MM.1S (cell line): Measurements from ENCODE around the gene PKMYT1.

ENCODE experiments used
- EZH2 ChIP-seq: fragments of 300-600 bp; sonication (generic); optimal IDR thresholded peaks from 2 replicates; pipeline ENCODE3; 2017; ENCODE audit warnings: low read depth, mild to moderate bottlenecking, antibody characterized with exemption, low read length, mixed read lengths
- TF ChIP-seq, protein P1 (sequence below): fragments of 300-600 bp; sonication (generic); IDR thresholded peaks from 2 replicates; pipeline ENCODE4 v1.5.1; 2016; ENCODE audit warnings: antibody characterized with exemption, low read length, mixed read lengths

GRCh38 chr16:2948807-2949704 is 31.2 kb downstream of the PKMYT1 start:
- no peak for TF ChIP-seq EZH2
- TF ChIP-seq, protein P1, sequence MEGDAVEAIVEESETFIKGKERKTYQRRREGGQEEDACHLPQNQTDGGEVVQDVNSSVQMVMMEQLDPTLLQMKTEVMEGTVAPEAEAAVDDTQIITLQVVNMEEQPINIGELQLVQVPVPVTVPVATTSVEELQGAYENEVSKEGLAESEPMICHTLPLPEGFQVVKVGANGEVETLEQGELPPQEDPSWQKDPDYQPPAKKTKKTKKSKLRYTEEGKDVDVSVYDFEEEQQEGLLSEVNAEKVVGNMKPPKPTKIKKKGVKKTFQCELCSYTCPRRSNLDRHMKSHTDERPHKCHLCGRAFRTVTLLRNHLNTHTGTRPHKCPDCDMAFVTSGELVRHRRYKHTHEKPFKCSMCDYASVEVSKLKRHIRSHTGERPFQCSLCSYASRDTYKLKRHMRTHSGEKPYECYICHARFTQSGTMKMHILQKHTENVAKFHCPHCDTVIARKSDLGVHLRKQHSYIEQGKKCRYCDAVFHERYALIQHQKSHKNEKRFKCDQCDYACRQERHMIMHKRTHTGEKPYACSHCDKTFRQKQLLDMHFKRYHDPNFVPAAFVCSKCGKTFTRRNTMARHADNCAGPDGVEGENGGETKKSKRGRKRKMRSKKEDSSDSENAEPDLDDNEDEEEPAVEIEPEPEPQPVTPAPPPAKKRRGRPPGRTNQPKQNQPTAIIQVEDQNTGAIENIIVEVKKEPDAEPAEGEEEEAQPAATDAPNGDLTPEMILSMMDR = no peak
